ENCODE results near the gene SPTSSB.

- TF ChIP-seq GATA3 (IDR thresholded peaks at IDR 0.05; ENCODE audit: low read depth, low read length), result no peak
- no peak for TF ChIP-seq GATA2 (IDR thresholded peaks at IDR 0.05; ENCODE audit: low read depth, low read length)
Observed at GRCh38 chr3:161320837-161321236, 50.5 kb downstream of the SPTSSB start.
